HepG2 (cell line): Measurements from ENCODE around the gene ARHGEF16. TPM values are rescaled to one million over a fixed set of nuclear protein-coding genes. Genes with fewer than 3 reads are reported as not detected.

Experiments used
- CENPBD1 ChIP-seq: sonication (generic); formaldehyde crosslinking; IDR thresholded peaks from 2 replicates; pipeline ENCODE4 v1.8.0; 2022; ENCODE audit warnings: missing genetic modification reagents, low read depth, mild to moderate bottlenecking, borderline replicate concordance
- FIP1L1 ChIP-seq: fragments of 200-400 bp; formaldehyde crosslinking; IDR thresholded peaks from 2 replicates; pipeline ENCODE4 v1.6.1; 2018; ENCODE audit warnings: low read depth, mild to moderate bottlenecking, low read length, moderate library complexity, borderline replicate concordance; ENCODE audit not compliant: insufficient read depth
- FUBP1 ChIP-seq: sonication (generic); formaldehyde crosslinking; IDR thresholded peaks from 2 replicates; pipeline ENCODE4 v1.5.1; 2020; ENCODE audit warnings: missing genetic modification reagents, mild to moderate bottlenecking, borderline replicate concordance
- KDM2A ChIP-seq: sonication (generic); formaldehyde crosslinking; IDR thresholded peaks from 2 replicates; pipeline ENCODE4 v1.4.0; 2020; ENCODE audit warnings: low read depth, missing genetic modification reagents, borderline replicate concordance
- MAX ChIP-seq: IDR thresholded peaks from 2 replicates; pipeline ENCODE4 v1.6.1; 2012; ENCODE audit warnings: inconsistent platforms
- MBNL3 ChIP-seq: fragments of 250-450 bp; sonication (Bioruptor Pico); conservative IDR thresholded peaks from 2 replicates; pipeline ENCODE4 v1.8.0; 2022; ENCODE audit warnings: mild to moderate bottlenecking, inconsistent platforms
- MIER2 ChIP-seq: IDR thresholded peaks from 2 replicates; pipeline ENCODE4 v1.6.1; 2016; ENCODE audit warnings: missing biosample characterization, missing genetic modification reagents
- SMAD3 ChIP-seq: sonication (generic); formaldehyde crosslinking; IDR thresholded peaks from 2 replicates; pipeline ENCODE4 v1.4.0; 2020; ENCODE audit warnings: missing genetic modification reagents
- SOX6 ChIP-seq, 2 experiments: fragments of 450-650 bp in 1 of 2; sonication (generic) in 1 of 2; formaldehyde crosslinking in 1 of 2; IDR thresholded peaks; 2 replicates each; pipeline versions ENCODE4 v1.4.0 to v1.6.1; 2017 to 2020; ENCODE audit warnings: antibody characterized with exemption in 1 of 2, mild to moderate bottlenecking in 1 of 2, missing genetic modification reagents in 1 of 2
- SUZ12 ChIP-seq: fragments of 150-350 bp; IDR thresholded peaks from 2 replicates; pipeline ENCODE4 v1.6.1; 2014; ENCODE audit warnings: low read depth, low read length
- ZNF251 ChIP-seq: sonication (generic); formaldehyde crosslinking; IDR thresholded peaks from 2 replicates; pipeline ENCODE4 v1.9.0; 2021; ENCODE audit warnings: mild to moderate bottlenecking, missing genetic modification reagents
- ZNF281 ChIP-seq: sonication (generic); formaldehyde crosslinking; IDR thresholded peaks from 2 replicates; pipeline ENCODE4 v1.4.0; 2020; ENCODE audit warnings: missing genetic modification reagents, borderline replicate concordance
- ZNF44 ChIP-seq: sonication (generic); formaldehyde crosslinking; IDR thresholded peaks from 2 replicates; pipeline ENCODE4 v1.5.1; 2020; ENCODE audit warnings: mild to moderate bottlenecking, missing genetic modification reagents
- ZNF441 ChIP-seq: sonication (generic); formaldehyde crosslinking; IDR thresholded peaks from 2 replicates; pipeline ENCODE4 v1.7.0; 2021; ENCODE audit warnings: missing genetic modification reagents, borderline replicate concordance
- ZNF740 ChIP-seq: sonication (generic); formaldehyde crosslinking; IDR thresholded peaks from 2 replicates; pipeline ENCODE4 v1.4.0; 2020; ENCODE audit warnings: missing genetic modification reagents
- ZNF746 ChIP-seq: sonication (generic); formaldehyde crosslinking; IDR thresholded peaks from 2 replicates; pipeline ENCODE4 v1.8.0; 2022; ENCODE audit warnings: mild to moderate bottlenecking, missing genetic modification reagents
- ZNF780A ChIP-seq: sonication (generic); formaldehyde crosslinking; IDR thresholded peaks from 2 replicates; pipeline ENCODE4 v1.8.0; 2022; ENCODE audit warnings: mild to moderate bottlenecking, missing genetic modification reagents, moderate library complexity
- ZNF782 ChIP-seq: sonication (generic); formaldehyde crosslinking; IDR thresholded peaks from 2 replicates; pipeline ENCODE4 v1.4.0; 2020; ENCODE audit warnings: missing genetic modification reagents, mild to moderate bottlenecking, borderline replicate concordance
- polyA plus RNA-seq, 8 experiments: library from polyadenylated mRNA; depleted of rRNA in 3 of 8; stranded (reverse) in 7 of 8; unstranded in 1 of 8; fragments of >200 nt; fragmentation: Illumina TruSeq in 4 of 8; extraction: Trizol in 4 of 8; gene quantifications; 2 replicates each; pipeline versions ENCODE4 v1.2.1 to v1.2.3, GENCODE V29; 2011 to 2016; ENCODE audit warnings: low read depth in 4 of 8, missing spikeins in 1 of 8, mixed read lengths in 1 of 8; ENCODE audit not compliant: insufficient read depth in 1 of 8
- total RNA-seq, 5 experiments: library from RNA; depleted of rRNA; stranded (reverse); fragments of >200 nt; fragmentation: Illumina TruSeq; extraction: Trizol; gene quantifications; 2 replicates each; pipeline ENCODE4 v1.2.3, GENCODE V29; 2016; ENCODE audit warnings: low read depth in 1 of 5
- TF ChIP-seq, protein P1 (sequence below): sonication (generic); formaldehyde crosslinking; IDR thresholded peaks from 2 replicates; pipeline ENCODE4 v1.8.0; 2022; ENCODE audit warnings: missing genetic modification reagents, mild to moderate bottlenecking, borderline replicate concordance
- TF ChIP-seq, protein P2 (sequence below): sonication (generic); formaldehyde crosslinking; IDR thresholded peaks from 2 replicates; pipeline ENCODE4 v1.8.1; 2023; ENCODE audit warnings: missing genetic modification reagents, mild to moderate bottlenecking, borderline replicate concordance
- TF ChIP-seq, protein P3 (sequence below): sonication (generic); formaldehyde crosslinking; IDR thresholded peaks from 2 replicates; pipeline ENCODE4 v1.8.0; 2022; ENCODE audit warnings: missing genetic modification reagents, mild to moderate bottlenecking, moderate library complexity, borderline replicate concordance

Gene ARHGEF16
- total and polyA plus RNA-seq, 2 of the 13 experiments (the other 11 are each of a cell fraction or from before 2014, with no cell fraction given), result 20.3 to 39.9 TPM

- TF ChIP-seq ZNF782 (no peak), ZNF441 (CRISPR knock-in tag) (no peak), ZNF251 (CRISPR knock-in tag) (no peak), ZNF281 (CRISPR knock-in tag) (no peak), MBNL3 (CRISPR knock-in tag) (no peak), ZNF740 (CRISPR knock-in tag) (no peak), SOX6 (IDR thresholded peaks at IDR 0.05) (no peak), SOX6 (CRISPR knock-in tag; IDR thresholded peaks at IDR 0.05) (no peak), ZNF746 (0 out of 2 replicates have a peak, but pooled peaks have one; percentile 37), SMAD3 (CRISPR knock-in tag) (no peak), ZNF44 (CRISPR knock-in tag) (no peak), KDM2A (peak; percentile 28; the same call in 1 of the 2 replicates), MIER2 (CRISPR knock-in tag) (no peak), CENPBD1 (CRISPR knock-in tag) (no peak), SUZ12 (no peak), FUBP1 (no peak), ZNF780A (CRISPR knock-in tag) (no peak), FIP1L1 (no peak), MAX (no peak)
- TF ChIP-seq, protein P1, sequence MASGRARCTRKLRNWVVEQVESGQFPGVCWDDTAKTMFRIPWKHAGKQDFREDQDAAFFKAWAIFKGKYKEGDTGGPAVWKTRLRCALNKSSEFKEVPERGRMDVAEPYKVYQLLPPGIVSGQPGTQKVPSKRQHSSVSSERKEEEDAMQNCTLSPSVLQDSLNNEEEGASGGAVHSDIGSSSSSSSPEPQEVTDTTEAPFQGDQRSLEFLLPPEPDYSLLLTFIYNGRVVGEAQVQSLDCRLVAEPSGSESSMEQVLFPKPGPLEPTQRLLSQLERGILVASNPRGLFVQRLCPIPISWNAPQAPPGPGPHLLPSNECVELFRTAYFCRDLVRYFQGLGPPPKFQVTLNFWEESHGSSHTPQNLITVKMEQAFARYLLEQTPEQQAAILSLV, result no peak
- TF ChIP-seq, protein P2, sequence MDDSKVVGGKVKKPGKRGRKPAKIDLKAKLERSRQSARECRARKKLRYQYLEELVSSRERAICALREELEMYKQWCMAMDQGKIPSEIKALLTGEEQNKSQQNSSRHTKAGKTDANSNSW (CRISPR knock-in tag), result no peak
- TF ChIP-seq, protein P3, sequence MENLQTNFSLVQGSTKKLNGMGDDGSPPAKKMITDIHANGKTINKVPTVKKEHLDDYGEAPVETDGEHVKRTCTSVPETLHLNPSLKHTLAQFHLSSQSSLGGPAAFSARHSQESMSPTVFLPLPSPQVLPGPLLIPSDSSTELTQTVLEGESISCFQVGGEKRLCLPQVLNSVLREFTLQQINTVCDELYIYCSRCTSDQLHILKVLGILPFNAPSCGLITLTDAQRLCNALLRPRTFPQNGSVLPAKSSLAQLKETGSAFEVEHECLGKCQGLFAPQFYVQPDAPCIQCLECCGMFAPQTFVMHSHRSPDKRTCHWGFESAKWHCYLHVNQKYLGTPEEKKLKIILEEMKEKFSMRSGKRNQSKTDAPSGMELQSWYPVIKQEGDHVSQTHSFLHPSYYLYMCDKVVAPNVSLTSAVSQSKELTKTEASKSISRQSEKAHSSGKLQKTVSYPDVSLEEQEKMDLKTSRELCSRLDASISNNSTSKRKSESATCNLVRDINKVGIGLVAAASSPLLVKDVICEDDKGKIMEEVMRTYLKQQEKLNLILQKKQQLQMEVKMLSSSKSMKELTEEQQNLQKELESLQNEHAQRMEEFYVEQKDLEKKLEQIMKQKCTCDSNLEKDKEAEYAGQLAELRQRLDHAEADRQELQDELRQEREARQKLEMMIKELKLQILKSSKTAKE (CRISPR knock-in tag), result no peak
Observed at GRCh38 chr1:3480369-3480719, 25.9 kb downstream of the ARHGEF16 start (continued).
